Measurements from ENCODE around the gene LMNA.

DNA sequence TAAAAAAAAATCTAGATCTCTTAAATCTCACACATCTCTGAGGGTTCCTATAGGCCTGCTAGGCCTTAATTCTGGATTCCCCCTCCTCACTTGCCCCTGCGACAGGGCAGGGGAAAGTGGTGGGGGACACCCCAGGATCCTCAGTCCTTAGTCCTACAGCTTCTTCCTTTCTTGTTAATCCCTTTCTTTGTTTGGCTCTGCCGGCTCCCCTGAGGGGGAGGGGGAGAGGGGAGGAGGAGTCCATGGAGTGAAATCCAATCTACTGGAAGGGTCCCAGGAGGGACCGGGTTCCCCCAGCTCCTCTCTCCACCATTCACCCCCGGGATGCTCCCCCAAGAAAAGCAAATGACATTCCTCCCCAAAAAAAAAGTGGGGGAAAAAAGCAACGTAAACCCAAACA, 40.8 kb upstream of the LMNA start:
- TF ChIP-seq, protein P1, sequence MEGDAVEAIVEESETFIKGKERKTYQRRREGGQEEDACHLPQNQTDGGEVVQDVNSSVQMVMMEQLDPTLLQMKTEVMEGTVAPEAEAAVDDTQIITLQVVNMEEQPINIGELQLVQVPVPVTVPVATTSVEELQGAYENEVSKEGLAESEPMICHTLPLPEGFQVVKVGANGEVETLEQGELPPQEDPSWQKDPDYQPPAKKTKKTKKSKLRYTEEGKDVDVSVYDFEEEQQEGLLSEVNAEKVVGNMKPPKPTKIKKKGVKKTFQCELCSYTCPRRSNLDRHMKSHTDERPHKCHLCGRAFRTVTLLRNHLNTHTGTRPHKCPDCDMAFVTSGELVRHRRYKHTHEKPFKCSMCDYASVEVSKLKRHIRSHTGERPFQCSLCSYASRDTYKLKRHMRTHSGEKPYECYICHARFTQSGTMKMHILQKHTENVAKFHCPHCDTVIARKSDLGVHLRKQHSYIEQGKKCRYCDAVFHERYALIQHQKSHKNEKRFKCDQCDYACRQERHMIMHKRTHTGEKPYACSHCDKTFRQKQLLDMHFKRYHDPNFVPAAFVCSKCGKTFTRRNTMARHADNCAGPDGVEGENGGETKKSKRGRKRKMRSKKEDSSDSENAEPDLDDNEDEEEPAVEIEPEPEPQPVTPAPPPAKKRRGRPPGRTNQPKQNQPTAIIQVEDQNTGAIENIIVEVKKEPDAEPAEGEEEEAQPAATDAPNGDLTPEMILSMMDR (IDR thresholded peaks at IDR 0.05), result no peak
- TF ChIP-seq POLR2A (IDR thresholded peaks at IDR 0.05), result no peak
